Stimulated activated CD4-positive, alpha-beta T cell treated with anti-CD3 and anti-CD28 coated beads, Interleukin-4, amount 100 ng/mL, for 24 hours (primary cell): ENCODE data around the gene MMP28.
"Not testable (repeated sequence)": the region's sequence is repeated elsewhere in the genome, so short reads cannot be mapped to it uniquely, and the experiment has no call there.

Experiments used
- DNase-seq: peaks from one replicate; pipeline ENCODE4 v3.0.0-alpha.2; 2020

Gene MMP28

DNA sequence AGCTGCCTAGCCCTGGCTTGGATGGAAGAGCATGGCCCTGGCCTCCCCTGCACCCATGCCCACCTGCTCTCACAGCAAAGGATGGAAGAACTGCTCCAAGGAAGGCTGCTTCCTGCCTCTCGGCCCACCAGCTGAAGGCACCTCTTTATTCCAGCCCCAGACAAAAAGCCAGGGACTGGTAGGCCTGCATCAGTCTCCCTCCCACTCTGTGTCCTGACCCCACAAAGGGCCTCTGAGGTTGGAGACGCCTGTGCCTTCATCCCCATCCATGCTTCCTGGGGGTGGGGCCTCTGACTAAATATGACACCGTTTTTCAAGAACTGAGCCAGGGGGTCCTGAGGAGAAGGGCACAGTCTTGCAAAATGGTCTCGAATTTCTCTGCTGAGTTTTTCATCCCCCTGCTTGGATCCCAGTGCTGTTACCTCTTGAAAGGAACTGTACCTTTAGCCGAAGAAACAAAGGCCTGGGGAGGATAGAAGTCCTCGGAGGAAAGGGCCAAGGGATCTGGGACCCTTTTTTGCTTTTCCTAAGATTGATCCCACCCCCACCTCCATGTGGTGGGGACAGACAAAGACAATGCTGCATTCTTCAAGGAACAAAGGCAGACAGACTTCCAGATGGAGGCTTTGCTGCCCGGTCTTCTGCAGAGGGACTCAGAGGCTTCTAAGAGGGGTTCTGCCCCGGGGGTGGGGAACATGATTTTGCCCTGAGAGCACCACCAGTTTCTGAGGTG lies 29.5 kb downstream of the MMP28 start:
- no peak for DNase-seq

DNA sequence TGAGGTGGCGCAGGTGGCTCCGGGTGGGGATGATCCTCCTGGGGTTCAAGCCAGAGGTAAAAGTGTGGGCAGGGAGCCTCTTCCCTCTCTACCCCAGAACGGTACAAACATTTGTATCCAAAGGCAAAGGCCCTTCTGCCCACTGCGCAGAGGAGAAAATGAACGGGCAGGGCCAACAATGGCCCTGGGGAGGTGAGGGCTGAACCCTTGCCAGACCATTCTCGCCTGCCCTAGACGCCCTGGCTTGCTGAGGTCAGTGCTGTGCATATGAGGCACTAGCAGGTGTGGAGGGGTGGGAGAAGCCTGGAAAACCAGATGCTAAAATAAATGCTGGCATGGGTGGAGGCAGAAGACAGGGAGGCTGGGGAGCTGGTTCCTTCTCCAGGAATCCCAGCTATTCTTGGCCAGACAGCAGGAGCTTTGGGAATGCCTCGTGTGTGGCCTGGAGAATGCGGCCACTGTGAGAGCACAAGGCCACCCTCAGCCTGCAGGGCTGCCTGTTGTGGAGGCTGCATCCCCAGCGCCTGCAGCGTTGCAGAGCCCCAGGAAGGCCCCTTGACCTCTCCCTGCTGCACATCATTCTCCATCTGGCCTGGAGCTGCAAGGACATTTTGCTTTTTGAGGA lies 30.2 kb downstream of the MMP28 start:
- DNase-seq, result no peak

DNA sequence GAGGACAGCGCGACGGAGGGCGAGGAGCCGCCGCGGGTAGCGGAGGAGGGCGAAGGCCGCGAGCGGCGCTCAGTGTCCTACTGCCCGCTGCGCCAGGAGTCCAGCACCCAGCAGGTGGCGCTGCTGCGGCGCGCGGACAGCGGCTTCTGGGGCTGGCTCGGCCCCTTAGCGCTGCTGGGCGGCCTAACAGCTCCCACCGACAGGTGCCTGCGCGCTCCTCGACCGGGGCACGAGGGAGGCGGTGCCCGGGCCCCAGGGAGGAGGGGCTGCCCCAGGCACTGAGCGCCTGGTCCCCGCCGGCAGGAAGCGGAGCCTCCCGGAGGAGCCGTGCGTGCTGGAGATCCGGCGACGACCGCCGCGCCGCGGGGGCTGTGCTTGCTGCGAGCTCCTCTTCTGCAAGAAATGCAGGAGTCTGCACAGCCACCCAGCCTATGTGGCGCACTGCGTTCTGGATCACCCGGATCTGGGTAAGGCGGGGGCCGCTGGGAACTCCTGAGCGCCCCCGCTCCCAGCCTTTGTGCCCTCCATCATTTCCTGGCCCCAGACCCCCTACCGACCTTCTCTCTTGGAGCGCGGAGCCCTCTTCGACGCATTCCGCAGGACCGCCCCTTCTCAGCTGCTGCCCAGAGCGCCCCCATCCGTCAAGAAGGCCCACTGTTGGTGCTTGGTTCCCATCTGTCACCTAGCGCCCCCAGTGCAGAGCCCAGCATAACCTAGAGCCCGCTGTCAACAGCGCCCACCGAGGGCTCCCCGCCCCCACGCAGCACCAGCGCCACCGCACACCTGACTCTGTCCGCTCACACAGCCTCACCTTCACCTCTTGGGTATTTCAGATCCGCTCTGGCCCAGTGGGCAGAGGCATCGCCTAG lies 31.1 kb downstream of the MMP28 start:
- DNase-seq, result peak; percentile 87

DNA sequence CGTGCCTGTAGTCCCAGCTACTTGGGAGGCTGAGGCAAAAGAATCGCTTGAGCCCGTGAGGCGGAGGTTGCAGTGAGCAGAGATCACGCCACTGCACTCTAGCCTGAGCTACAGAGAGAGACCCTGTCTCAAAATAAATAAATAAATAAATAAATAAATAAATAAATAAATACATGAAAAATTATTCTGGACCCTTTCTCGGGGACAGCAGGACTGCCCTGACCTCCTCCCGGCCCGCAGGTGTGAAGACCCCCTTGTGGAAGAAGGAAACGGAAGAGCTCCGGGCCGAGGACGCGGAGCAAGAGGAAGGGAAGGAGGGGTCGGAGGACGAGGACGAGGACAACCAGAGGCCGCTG lies 31.7 kb downstream of the MMP28 start:
- no peak for DNase-seq

DNA sequence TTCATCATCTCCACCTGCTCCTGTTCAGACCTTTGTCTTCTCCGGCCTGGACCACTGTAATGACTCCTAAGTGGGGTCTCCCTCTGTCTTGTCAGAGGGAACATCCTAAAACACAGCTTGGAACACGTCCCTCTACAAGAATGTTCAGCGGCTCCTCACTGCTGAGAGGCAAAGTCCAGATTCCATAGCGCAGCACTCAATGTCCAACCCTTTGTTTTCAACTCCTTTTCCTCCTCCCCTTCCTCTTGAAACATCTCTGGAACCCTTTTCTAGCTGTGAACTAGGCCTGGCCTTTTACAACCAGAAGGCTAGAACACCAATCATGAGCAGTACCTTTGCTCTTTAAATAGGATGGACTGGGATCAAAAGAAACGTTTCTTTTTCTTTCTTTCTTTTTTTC lies 33.8 kb downstream of the MMP28 start:
- DNase-seq, result no peak

DNA sequence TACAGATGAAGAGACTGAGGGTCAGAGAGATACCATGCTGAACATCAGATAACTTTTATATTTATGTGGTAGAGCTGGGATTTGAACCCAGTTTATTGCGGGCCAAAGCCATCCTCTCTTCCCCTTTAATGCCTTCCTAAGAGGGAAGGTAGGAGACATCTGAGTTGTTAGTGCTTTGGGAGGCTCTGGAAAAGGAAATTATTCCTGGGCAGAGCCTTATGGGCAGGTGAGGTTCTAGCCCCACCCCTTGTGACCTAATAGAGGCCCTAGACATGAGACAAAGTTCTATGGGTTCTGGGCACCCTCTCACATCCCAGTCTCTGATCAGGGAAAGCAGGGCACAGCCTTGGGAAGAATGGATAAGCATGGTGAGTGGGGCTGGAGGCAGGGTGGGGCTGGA lies 34.9 kb downstream of the MMP28 start, which contains the start of gene C17orf50:
Gene C17orf50 (plus strand): TSS at position 301 of the 400 bp plus-strand sequence. CDS start 55 bp downstream, at position 356.
- no peak for DNase-seq

DNA sequence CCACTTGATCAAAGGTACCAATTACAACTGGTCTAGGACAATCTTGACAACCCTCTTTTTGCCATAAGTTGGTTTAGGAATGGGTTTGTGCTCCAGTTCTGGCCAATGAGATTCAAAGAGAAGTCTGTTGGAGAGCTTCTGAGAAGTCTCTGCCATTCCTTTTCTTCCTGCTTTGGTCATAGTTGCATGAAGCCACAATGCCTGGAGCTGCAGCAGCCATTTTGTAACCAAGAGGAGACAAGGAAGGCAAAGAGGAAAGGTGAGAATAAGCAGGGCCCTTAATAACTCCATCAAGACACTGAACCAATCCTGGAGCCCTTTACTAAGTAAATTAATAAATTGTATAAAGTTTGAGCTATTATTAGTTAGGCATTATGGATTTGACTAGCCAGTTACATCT lies 38.2 kb downstream of the MMP28 start:
- DNase-seq, result no peak

DNA sequence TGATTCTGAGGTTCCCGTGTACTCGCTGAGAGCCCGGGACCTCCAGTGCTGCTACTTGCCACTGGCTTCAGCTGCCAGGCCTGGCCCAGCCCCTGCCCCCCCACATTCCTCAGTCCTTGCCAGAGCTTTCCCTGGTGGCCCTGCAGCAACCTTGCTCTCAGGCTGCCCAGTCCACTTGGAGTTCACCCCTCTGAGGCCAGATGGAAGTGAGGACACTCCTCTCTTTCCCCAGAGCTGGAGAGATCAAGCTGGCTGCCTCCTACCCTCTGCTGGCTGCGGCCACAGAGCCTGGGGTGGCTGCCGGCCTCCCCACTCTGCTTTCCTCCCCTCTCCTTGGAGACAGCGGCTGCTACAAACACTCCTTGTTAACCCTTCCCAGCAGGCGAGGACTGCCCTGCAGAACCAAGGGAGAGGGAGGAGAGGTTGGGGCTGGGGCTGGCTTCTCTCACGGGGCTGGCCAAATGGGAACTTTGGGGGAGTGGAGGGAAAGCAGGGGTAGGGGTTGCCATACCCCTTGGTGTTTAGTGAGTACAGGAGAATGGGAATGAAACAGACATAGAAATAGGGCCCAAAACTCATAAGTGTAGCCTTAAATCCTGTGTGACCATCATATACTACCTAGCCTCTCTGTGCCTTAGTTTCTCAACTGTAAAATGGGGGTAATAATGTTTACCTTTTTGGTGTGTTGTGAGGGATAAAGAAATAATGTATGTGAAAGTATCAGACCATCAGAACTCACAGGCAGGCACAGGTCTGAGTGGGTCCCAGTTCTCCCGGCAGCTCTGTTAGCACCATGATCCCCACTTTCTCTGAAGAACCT lies 42.3 kb downstream of the MMP28 start, which contains the start of gene GAS2L2:
Gene GAS2L2 (minus strand): TSS at position 295 of the 820 bp plus-strand sequence. CDS start 389 bp downstream, outside the sequence.
- no peak for DNase-seq

DNA sequence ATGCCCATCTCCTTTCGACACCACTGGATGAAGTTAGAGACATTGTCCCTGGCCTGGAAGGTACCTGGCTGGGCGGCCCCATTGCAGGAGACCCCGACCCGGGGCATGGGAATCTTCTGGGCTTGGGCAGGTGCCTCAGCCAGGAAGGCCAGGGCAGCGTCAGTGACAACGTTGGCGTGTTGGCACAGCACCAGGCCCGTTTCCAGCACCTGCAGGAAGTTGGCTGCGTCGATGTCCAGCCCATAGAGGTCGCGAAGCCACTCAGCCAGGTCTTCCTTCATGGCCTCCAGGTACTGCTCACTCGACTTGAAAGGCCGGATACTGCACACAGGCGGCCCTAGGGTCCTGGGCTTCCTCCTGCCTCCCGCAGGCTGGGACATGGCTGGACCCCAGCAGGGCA lies 43.0 kb downstream of the MMP28 start:
- no peak for DNase-seq

DNA sequence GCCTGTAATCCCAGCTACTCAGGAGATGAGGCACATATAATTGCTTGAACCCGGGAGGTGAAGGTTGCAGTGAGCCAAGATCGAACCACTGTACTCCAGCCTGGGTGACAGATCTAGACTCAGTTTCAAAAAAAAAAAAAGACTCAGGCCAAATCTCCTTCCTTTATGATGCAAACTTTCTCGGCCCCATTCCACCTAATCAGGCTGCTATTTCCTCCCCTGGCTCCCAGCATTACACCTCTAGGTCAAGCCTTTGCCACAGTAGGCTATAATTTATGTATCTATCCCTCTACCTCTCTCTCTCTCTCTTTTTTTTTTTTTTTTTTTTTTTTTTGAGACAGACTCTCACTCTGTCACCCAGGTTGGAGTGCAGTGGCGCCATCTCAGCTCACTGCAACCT lies 43.9 kb downstream of the MMP28 start:
- DNase-seq, result not testable (repeated sequence)

DNA sequence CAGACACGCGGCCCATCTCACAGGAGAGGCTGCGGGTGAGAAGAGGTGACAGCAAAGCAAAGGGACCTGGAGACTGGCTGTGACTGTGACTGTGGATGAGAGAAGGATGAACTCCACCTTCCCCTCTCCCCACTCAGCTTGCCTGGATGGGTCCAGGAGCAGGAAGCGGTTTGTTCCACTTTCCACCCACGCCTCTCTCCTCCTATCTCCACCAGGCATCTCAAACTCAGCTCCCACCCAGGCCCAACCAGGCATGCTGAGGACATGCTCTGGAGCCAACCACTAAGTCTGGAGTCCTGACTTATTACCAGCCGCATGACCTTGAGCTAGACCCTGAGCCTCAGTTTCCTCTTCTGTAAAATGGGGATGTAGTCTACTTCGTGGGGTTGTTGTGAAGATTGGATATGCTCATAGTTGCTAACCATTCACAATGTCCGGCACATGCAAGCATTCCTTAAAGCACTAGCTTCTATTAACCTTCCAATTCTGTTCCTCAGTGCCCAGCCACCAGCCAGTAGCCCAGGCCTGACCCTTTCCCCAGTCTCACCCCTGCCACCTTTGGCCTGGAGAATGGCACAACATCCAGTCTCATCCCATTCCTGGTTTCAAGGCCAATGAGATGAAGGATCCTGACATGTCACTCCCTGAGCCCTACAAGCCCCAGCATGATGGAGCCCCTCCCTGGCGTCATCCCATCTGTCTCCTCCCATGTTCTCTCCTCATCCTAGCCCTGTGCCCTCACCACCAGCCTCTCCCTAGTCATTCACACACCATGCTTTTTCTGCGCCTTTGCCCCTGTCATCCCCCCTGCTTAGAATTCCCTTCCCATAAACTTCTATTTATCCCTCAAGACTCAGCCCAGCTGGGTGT lies 44.7 kb downstream of the MMP28 start:
- DNase-seq, result no peak

DNA sequence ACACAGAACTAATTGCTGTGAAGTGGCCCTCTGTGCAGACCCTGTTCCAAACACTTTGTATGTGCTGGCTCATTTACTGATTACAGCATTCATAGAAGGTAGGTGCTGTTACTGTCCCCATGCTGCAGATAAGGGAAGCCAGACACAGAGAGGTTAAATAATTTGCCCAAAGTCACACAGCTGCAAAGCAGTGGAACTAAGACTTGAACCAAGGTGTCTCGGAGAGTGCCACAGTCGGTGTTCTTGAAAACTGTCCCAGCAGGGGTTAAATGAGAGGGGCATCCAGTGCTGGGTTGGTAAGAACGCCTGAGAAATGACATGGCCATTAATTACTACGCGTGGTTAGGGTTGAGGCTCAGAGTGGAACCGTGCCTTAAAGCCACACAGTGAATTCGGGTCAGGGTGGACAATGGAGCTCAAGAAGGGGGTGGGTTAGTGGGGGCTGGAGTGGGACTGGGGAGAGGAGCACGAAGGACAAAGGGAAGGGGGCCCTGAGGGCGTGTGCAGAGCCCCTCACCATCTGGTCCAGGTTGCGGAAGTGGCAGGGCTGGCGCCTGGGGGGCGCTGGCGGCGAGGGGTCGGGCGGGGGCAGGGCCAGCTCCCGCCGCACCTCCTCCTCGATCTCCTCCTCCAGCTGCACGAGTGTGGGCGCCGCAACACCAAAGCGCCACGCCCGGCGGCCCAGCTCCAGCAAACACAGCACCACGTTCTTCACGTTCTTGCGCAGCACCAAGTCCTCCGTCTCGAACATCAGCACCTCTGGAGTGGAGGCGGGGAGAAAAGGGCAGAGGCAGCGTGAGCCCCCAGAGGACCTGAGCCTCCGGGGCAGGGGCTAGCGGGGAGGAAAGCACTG lies 45.7 kb downstream of the MMP28 start:
- no peak for DNase-seq

DNA sequence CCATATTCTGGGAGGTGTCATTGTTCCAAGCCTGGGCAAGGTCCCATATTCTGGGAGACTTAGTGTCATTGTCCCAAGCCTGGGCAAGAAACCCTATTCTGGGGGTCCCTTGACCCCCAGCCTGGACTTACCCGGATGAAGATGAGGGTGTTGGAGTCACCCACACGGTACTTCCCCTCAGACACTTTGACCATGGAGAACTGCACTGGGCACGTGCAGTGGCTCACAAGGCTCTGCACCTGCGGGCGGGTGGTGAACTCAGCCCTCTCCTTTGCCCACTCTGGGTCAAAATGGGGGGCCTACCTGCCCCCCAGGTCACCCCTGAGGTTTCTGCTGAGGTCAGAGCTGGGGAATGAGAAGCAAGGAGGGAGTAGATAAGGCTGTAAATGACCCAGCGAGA lies 46.5 kb downstream of the MMP28 start:
- no peak for DNase-seq

DNA sequence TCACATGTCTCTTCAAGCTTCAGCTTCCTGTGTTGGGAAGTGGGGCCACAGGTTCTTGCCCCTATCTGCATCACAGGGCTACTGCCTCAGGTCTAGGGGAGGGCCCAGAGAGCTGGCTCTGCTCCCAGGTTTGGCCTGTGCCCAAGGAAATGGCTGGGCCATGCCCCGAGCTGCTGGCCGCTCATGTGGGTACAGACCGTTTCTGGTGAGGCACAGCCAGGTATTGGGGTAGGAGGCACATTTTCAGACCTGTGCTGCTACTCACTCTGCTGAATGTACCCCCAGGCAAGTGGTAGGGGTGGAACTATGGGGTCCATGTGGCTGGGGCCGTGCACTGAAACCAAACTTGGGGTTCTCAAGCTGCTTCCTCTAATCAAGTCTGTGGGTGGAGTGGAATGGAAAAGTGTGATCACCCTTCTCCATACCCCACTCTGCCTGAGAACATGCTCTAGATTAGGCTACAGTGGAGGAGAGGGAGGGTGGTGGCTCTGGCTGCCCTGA lies 47.0 kb downstream of the MMP28 start:
- DNase-seq, result no peak

DNA sequence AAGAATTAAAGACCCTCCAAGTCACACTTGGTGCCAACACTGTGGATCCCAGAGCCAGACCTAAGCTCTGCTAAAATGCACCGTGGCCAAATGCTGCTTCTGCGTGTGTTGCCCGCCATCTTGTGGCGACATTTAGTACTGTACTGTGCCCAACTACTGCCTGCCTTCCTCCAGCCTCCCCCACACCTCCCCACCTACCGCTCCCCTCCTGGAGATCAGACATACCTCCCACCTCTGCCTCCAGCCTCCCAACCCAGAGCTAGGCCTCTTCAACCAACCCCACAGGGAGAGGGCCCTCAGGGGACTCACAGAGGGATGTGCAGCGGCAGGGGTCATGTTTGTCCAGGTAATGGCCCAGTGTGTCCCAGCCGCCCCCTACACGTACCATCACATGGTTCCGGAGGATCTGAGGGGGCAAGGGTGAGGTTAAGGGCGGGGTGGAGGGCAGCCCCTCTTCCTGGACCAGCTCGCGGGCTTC lies 47.9 kb downstream of the MMP28 start:
- peak; percentile 83 for DNase-seq

DNA sequence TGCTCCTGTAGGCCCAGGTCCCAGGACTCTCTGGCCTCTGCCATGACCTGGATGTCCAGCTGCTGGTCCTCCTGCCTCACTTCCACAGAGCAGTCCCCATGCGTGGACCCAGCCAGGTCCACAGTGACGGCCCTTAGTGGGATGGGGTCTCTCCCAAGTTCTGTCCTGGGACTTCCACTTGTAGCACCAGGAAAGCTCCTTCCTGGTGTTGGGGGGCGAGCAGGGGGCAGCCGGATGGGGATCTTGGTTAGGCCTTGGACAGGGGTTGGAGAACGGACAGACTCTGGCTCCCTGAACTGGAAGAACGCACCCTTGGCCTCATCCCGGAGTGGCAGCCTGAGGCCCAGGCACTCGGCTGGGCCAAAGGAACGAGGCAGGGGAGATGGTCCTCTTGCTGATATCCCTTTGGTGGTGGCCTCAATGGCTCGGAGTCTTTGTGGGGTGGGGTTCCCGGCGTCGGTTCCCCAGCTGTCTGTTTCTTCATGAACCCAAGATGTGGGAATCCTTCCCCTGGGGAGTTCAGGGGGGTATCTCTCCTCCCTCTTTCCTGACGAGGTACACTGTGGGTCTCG lies 49.6 kb downstream of the MMP28 start:
- no peak for DNase-seq

DNA sequence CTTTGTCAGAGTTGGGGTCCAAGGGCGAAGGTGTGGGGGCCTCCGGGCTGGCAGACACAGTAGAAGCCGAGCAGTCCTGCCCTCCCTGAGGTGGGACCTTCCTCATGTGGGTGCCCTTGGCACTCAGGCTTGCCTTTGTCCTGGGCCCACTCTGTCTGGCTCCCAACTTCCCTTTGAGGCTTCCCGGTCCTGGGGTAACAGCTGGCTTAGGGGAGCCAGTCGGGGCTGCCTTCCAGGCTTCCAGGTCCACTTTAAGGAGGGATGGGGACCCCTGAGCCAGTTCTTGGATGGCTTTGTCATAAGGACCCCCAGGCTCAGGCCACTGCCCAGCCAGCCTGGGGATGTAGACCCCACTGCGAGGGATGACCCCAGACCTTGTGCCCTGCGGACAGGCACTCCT lies 50.2 kb downstream of the MMP28 start:
- no peak for DNase-seq

DNA sequence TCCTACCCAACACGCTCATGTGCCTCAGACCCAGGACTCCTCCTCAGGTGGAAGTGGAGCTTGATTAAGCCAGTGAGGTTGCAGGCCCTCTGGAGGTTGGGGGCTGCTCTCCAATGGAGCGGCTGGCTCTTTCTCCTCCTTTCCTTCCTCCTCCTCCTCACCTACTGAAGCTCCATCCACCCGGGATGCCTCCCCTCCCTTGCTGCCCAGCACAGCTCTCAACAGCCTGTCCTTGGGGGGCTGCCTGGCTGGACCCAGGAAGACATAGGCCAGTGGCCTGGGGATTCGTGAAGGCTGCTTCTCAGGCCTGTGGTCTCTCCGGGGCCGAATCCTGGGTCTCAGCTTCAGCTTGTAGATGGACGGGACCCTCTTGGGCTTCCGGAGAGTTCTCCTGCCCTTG lies 50.6 kb downstream of the MMP28 start:
- DNase-seq, result no peak

DNA sequence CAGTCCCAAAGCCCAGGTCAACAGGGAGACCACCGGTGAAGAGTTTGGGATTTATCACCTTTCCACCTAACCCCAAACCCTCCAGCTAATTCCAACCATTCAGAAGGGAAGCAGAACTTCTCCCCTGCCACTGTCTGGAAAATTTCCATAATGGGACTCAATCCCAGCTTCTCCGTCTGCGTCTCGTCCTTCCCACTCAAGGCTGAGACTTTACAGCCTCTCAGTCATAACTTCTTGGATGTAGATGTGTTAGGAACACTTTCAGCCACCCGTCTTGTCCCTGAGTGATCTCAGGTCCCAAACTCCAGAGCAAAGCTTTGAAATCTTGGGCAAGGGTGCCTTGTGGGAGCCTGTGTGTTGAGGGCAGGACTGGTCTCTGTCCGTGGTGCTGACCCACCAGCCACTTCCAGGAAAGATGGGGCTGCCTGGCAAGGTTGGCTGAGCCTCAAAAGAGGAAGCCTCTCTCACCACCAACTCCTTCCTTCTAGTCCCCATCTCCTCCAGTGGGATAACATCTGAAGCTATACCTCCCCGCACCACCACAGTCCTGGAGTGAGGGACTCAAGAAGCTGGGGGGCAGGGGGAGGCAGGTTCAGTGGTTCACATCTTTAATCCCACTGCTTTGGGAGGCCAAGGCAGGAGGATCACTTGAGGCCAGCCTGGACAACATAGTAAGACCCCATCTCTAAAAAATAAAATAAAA lies 51.7 kb downstream of the MMP28 start:
- DNase-seq, result no peak
